HepG2 (cell line): Measurements from ENCODE around the gene SMARCA4. TPM values are rescaled to one million over a fixed set of nuclear protein-coding genes. Genes with fewer than 3 reads are reported as not detected.

Source experiments
- AKAP8 ChIP-seq: sonication (generic); formaldehyde crosslinking; IDR thresholded peaks from 2 replicates; pipeline ENCODE4 v1.5.1; 2020; ENCODE audit warnings: mild to moderate bottlenecking, missing genetic modification reagents
- EED ChIP-seq: sonication (generic); formaldehyde crosslinking; IDR thresholded peaks from 2 replicates; pipeline ENCODE4 v1.5.0; 2020; ENCODE audit warnings: mild to moderate bottlenecking, missing genetic modification reagents
- HDAC2 ChIP-seq: sonication (generic); formaldehyde crosslinking; IDR thresholded peaks from 2 replicates; pipeline ENCODE4 v1.4.0; 2020; ENCODE audit warnings: missing genetic modification reagents
- JUND ChIP-seq: sonication (generic); formaldehyde crosslinking; IDR thresholded peaks from 2 replicates; pipeline ENCODE4 v1.8.0; 2022; ENCODE audit warnings: mild to moderate bottlenecking, missing genetic modification reagents
- KAT8 ChIP-seq: IDR thresholded peaks from 2 replicates; pipeline ENCODE4 v1.6.1; 2016; ENCODE audit warnings: missing genetic modification reagents, missing compliant biosample characterization
- NPAS2 ChIP-seq: sonication (generic); formaldehyde crosslinking; IDR thresholded peaks from 2 replicates; pipeline ENCODE4 v1.8.0; 2022; ENCODE audit warnings: mild to moderate bottlenecking, missing genetic modification reagents, borderline replicate concordance
- NRL ChIP-seq: sonication (generic); formaldehyde crosslinking; IDR thresholded peaks from 2 replicates; pipeline ENCODE4 v1.5.0; 2020; ENCODE audit warnings: missing genetic modification reagents, mild to moderate bottlenecking, moderate library complexity, borderline replicate concordance
- TBX2 ChIP-seq: sonication (generic); formaldehyde crosslinking; IDR thresholded peaks from 2 replicates; pipeline ENCODE4 v1.5.0; 2020; ENCODE audit warnings: missing genetic modification reagents, mild to moderate bottlenecking, borderline replicate concordance
- YEATS2 ChIP-seq: sonication (generic); formaldehyde crosslinking; IDR thresholded peaks from 2 replicates; pipeline ENCODE4 v1.4.0; 2020; ENCODE audit warnings: missing genetic modification reagents, borderline replicate concordance
- YEATS4 ChIP-seq: sonication (generic); formaldehyde crosslinking; IDR thresholded peaks from 2 replicates; pipeline ENCODE4 v1.4.0; 2020; ENCODE audit warnings: missing genetic modification reagents, borderline replicate concordance
- ZFX ChIP-seq: sonication (generic); formaldehyde crosslinking; IDR thresholded peaks from 2 replicates; pipeline ENCODE4 v1.4.0; 2020; ENCODE audit warnings: mild to moderate bottlenecking, low read depth, missing genetic modification reagents, moderate library complexity
- ZMYM4 ChIP-seq: sonication (generic); formaldehyde crosslinking; IDR thresholded peaks from 2 replicates; pipeline ENCODE4 v1.8.1; 2023; ENCODE audit warnings: mild to moderate bottlenecking, missing genetic modification reagents
- ZNF510 ChIP-seq: sonication (generic); formaldehyde crosslinking; IDR thresholded peaks from 2 replicates; pipeline ENCODE4 v1.4.0; 2020; ENCODE audit warnings: low read depth, mild to moderate bottlenecking, missing genetic modification reagents
- ZNF530 ChIP-seq: sonication (generic); formaldehyde crosslinking; IDR thresholded peaks from 2 replicates; pipeline ENCODE4 v1.5.0; 2020; ENCODE audit warnings: low read depth, mild to moderate bottlenecking, missing genetic modification reagents
- polyA plus RNA-seq, 8 experiments: library from polyadenylated mRNA; depleted of rRNA in 3 of 8; stranded (reverse) in 7 of 8; unstranded in 1 of 8; fragments of >200 nt; fragmentation: Illumina TruSeq in 4 of 8; extraction: Trizol in 4 of 8; gene quantifications; 2 replicates each; pipeline versions ENCODE4 v1.2.1 to v1.2.3, GENCODE V29; 2011 to 2016; ENCODE audit warnings: low read depth in 4 of 8, missing spikeins in 1 of 8, mixed read lengths in 1 of 8; ENCODE audit not compliant: insufficient read depth in 1 of 8
- total RNA-seq, 5 experiments: library from RNA; depleted of rRNA; stranded (reverse); fragments of >200 nt; fragmentation: Illumina TruSeq; extraction: Trizol; gene quantifications; 2 replicates each; pipeline ENCODE4 v1.2.3, GENCODE V29; 2016; ENCODE audit warnings: low read depth in 1 of 5
- TF ChIP-seq, protein P1 (sequence below): sonication (generic); formaldehyde crosslinking; IDR thresholded peaks from 2 replicates; pipeline ENCODE4 v1.4.0; 2020; ENCODE audit warnings: missing genetic modification reagents
- TF ChIP-seq, protein P2 (sequence below): IDR thresholded peaks from 2 replicates; pipeline ENCODE4 v1.6.1; 2016; ENCODE audit warnings: low read depth, missing genetic modification reagents, missing compliant biosample characterization
- TF ChIP-seq, protein P3 (sequence below): sonication (generic); formaldehyde crosslinking; IDR thresholded peaks from 2 replicates; pipeline ENCODE4 v1.5.1; 2020; ENCODE audit warnings: mild to moderate bottlenecking, missing genetic modification reagents, borderline replicate concordance

SMARCA4 gene
- total and polyA plus RNA-seq, 2 of the 13 experiments (the other 11 are each of a cell fraction or from before 2014, with no cell fraction given) = 25.4 to 45.9 TPM

DNA sequence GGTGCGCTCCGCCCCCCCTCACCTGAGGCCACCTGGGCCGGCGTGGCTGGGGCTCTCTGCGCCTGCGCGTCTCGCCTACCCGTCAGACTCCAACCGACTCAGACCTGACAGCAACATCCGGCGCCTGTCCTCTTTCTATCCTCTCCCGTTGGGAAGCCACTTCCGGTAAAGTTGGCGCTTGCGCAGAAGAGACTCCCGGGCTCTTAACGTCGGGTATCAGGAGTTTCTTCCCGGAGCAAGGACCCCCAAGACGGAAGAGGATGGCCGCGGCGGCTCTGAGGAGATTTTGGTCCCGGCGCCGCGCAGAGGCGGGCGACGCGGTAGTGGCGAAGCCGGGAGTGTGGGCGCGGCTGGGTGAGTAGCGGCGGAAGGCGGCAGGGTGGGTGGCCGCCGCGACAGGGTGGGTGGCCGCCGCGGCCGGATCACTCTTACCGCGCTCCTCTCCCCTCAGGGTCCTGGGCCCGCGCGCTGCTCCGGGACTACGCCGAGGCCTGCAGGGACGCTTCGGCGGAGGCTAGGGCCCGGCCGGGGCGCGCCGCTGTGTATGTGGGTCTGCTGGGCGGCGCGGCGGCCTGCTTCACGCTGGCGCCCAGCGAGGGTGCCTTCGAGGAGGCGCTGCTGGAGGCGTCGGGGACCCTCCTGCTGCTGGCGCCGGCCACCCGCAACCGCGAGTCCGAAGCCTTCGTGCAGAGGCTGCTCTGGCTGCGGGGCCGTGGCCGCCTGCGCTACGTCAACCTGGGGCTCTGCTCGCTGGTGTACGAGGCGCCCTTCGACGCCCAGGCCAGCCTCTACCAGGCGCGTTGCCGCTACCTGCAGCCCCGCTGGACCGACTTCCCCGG lies 32.0 kb upstream of the SMARCA4 start, which contains the start of the genes TIMM29 and YIPF2 (continued):
- TF ChIP-seq YEATS2 (CRISPR knock-in tag) = peak; percentile 96
- TF ChIP-seq ZNF510 (CRISPR knock-in tag) = peak; percentile 83; the same call in 1 of the 2 replicates
- TF ChIP-seq, protein P1, sequence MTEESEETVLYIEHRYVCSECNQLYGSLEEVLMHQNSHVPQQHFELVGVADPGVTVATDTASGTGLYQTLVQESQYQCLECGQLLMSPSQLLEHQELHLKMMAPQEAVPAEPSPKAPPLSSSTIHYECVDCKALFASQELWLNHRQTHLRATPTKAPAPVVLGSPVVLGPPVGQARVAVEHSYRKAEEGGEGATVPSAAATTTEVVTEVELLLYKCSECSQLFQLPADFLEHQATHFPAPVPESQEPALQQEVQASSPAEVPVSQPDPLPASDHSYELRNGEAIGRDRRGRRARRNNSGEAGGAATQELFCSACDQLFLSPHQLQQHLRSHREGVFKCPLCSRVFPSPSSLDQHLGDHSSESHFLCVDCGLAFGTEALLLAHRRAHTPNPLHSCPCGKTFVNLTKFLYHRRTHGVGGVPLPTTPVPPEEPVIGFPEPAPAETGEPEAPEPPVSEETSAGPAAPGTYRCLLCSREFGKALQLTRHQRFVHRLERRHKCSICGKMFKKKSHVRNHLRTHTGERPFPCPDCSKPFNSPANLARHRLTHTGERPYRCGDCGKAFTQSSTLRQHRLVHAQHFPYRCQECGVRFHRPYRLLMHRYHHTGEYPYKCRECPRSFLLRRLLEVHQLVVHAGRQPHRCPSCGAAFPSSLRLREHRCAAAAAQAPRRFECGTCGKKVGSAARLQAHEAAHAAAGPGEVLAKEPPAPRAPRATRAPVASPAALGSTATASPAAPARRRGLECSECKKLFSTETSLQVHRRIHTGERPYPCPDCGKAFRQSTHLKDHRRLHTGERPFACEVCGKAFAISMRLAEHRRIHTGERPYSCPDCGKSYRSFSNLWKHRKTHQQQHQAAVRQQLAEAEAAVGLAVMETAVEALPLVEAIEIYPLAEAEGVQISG (CRISPR knock-in tag) = peak; percentile 94
- no peak; the same call in 1 of the 2 replicates for TF ChIP-seq ZMYM4 (CRISPR knock-in tag)
- peak; percentile 97 for TF ChIP-seq KAT8
- TF ChIP-seq YEATS4 = peak; percentile 75; the same call in 1 of the 2 replicates
- 0 out of 2 replicates have a peak, but pooled peaks have one; percentile 27 for TF ChIP-seq EED
- TF ChIP-seq AKAP8 = peak; percentile 54; the same call in 1 of the 2 replicates
- TF ChIP-seq HDAC2 = peak; percentile 71; the same call in 1 of the 2 replicates
- no peak; the same call in 1 of the 2 replicates for TF ChIP-seq ZNF530
- no peak for TF ChIP-seq NPAS2 (CRISPR knock-in tag)
- TF ChIP-seq TBX2 (CRISPR knock-in tag) = peak; percentile 67; the same call in 1 of the 2 replicates
- TF ChIP-seq, protein P2, sequence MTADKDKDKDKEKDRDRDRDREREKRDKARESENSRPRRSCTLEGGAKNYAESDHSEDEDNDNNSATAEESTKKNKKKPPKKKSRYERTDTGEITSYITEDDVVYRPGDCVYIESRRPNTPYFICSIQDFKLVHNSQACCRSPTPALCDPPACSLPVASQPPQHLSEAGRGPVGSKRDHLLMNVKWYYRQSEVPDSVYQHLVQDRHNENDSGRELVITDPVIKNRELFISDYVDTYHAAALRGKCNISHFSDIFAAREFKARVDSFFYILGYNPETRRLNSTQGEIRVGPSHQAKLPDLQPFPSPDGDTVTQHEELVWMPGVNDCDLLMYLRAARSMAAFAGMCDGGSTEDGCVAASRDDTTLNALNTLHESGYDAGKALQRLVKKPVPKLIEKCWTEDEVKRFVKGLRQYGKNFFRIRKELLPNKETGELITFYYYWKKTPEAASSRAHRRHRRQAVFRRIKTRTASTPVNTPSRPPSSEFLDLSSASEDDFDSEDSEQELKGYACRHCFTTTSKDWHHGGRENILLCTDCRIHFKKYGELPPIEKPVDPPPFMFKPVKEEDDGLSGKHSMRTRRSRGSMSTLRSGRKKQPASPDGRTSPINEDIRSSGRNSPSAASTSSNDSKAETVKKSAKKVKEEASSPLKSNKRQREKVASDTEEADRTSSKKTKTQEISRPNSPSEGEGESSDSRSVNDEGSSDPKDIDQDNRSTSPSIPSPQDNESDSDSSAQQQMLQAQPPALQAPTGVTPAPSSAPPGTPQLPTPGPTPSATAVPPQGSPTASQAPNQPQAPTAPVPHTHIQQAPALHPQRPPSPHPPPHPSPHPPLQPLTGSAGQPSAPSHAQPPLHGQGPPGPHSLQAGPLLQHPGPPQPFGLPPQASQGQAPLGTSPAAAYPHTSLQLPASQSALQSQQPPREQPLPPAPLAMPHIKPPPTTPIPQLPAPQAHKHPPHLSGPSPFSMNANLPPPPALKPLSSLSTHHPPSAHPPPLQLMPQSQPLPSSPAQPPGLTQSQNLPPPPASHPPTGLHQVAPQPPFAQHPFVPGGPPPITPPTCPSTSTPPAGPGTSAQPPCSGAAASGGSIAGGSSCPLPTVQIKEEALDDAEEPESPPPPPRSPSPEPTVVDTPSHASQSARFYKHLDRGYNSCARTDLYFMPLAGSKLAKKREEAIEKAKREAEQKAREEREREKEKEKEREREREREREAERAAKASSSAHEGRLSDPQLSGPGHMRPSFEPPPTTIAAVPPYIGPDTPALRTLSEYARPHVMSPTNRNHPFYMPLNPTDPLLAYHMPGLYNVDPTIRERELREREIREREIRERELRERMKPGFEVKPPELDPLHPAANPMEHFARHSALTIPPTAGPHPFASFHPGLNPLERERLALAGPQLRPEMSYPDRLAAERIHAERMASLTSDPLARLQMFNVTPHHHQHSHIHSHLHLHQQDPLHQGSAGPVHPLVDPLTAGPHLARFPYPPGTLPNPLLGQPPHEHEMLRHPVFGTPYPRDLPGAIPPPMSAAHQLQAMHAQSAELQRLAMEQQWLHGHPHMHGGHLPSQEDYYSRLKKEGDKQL (CRISPR knock-in tag) = 0 out of 2 replicates have a peak, but pooled peaks have one; percentile 26
- TF ChIP-seq, protein P3, sequence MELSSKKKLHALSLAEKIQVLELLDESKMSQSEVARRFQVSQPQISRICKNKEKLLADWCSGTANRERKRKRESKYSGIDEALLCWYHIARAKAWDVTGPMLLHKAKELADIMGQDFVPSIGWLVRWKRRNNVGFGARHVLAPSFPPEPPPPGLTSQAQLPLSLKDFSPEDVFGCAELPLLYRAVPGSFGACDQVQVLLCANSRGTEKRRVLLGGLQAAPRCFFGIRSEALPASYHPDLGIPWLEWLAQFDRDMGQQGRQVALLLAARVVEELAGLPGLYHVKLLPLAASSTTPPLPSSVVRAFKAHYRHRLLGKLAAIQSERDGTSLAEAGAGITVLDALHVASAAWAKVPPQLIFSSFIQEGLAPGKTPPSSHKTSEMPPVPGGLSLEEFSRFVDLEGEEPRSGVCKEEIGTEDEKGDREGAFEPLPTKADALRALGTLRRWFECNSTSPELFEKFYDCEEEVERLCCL (CRISPR knock-in tag) = no peak
- peak; percentile 95; the same call in 1 of the 2 replicates for TF ChIP-seq ZFX (CRISPR knock-in tag)
- TF ChIP-seq JUND (CRISPR knock-in tag) = no peak
- TF ChIP-seq NRL (CRISPR knock-in tag) = 0 out of 2 replicates have a peak, but pooled peaks have one; percentile 17
